RPMI8226 (cell line): ENCODE data around the gene CYP17A1.
"Not testable (repeated sequence)": the region's sequence is repeated elsewhere in the genome, so short reads cannot be mapped to it uniquely, and the experiment has no call there.

Source experiments
- DNase-seq: peaks from one replicate; pipeline ENCODE4 v3.0.0-alpha.2; 2015

The CYP17A1 gene, protein sequence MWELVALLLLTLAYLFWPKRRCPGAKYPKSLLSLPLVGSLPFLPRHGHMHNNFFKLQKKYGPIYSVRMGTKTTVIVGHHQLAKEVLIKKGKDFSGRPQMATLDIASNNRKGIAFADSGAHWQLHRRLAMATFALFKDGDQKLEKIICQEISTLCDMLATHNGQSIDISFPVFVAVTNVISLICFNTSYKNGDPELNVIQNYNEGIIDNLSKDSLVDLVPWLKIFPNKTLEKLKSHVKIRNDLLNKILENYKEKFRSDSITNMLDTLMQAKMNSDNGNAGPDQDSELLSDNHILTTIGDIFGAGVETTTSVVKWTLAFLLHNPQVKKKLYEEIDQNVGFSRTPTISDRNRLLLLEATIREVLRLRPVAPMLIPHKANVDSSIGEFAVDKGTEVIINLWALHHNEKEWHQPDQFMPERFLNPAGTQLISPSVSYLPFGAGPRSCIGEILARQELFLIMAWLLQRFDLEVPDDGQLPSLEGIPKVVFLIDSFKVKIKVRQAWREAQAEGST

GRCh38 chr10:102837230-102837721, at the start of gene CYP17A1:
TSS of gene CYP17A1 (minus strand) at chr10:102837413. CDS start at chr10:102837361, 52 bp downstream.
- peak; percentile 49 for DNase-seq

DNA sequence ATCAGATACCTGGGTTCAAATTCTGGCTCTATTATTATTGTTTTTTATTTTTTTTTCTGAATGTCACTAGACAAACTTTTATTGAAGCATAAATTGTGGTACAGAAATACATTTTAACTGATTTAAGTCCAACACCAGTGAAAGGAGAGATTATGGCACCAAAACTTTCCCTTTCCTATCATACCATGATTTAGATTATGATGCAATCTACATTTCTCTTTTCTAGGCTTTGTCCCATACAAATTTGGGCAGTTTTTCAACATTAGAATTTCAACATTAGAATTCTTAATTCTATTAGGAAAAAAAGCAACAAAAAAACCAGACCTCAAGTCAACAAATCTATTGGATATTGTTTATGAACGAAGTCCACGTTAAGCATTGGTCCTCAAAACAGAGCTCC, 43.0 kb upstream of the CYP17A1 start:
- DNase-seq = no peak

DNA sequence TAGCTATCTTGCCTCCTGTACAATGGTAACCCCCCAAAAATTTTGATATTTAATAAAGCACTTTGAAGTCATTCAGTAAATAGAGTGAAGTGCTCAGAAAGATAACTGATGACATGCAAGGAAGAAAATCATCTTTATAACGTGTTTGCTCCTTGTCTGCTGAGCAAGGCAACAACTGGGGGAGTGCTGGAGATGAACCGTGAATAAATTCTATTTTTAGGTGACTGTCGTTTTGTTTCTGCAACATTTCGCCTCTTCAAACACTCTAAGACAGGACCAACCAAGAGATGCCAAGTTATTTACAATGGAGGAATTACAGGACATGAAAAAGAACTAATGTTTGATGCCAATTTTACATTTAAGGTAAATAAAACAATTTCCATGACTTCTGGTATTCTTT, 41.4 kb upstream of the CYP17A1 start:
- DNase-seq = no peak

- no peak for DNase-seq
Measured at GRCh38 chr10:102876747-102877153, 39.5 kb upstream of the CYP17A1 start.

GRCh38 chr10:102872163-102872562, 35.0 kb upstream of the CYP17A1 start:
- DNase-seq = no peak

- DNase-seq = no peak
Measured at GRCh38 chr10:102870221-102870620, 33.0 kb upstream of the CYP17A1 start.

DNA sequence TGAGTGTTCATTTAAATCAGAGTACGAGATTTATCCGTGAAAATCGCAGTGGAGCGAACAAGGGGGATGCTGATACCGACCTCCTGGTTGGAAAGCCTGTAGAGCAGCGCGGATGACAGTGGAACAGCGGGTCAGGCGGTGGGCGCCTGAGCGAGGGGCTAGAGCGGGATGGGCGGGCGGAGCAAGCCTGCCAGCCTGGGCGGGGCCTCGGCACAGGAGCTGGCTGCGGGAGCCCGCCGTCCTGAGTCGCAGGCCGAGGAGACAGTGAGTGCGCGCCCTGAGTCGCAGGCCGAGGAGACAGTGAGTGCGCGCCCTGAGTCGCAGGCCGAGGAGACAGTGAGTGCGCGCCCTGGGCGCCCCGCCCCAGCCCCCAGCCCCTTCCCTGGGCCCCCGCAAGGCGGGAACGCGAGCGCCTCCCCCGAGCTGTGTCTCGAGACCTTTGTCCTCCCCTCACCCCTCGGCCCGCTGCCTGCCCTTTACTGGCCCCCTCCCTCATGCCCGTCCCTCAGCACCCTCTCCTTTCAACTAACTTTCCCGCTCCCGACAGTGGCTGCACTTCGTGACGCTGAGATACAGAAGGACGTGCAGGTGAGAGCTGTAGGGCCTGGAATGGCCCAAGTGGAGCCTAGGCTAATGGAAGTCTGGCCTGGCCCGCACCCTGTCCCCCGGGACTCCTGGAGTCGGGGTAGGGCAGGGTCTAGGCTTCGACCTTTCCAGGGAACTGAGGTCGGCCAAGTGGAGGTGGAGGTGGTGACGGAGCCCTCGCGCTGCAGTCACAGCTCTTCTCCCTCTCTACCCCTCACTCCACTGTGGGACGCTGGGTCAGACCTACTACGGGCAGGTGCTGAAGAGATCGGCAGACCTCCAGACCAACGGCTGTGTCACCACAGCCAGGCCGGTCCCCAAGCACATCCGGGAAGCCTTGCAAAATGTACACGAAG, 32.3 kb upstream of the CYP17A1 start, which contains the start of gene AS3MT:
TSS of gene AS3MT (plus strand) at position 213 of the 941 bp plus-strand sequence. CDS start at position 336, 123 bp downstream.
- no peak for DNase-seq

GRCh38 chr10:102868911-102869257, 31.7 kb upstream of the CYP17A1 start:
- no peak for DNase-seq

- DNase-seq = no peak
Measured at GRCh38 chr10:102865620-102866019, 28.4 kb upstream of the CYP17A1 start.

- DNase-seq = no peak
Measured at GRCh38 chr10:102863660-102864059, 26.4 kb upstream of the CYP17A1 start.

GRCh38 chr10:102859911-102860310, 22.7 kb upstream of the CYP17A1 start:
- DNase-seq = no peak

- DNase-seq = no peak
Measured at GRCh38 chr10:102856758-102857424, 19.7 kb upstream of the CYP17A1 start.

DNA sequence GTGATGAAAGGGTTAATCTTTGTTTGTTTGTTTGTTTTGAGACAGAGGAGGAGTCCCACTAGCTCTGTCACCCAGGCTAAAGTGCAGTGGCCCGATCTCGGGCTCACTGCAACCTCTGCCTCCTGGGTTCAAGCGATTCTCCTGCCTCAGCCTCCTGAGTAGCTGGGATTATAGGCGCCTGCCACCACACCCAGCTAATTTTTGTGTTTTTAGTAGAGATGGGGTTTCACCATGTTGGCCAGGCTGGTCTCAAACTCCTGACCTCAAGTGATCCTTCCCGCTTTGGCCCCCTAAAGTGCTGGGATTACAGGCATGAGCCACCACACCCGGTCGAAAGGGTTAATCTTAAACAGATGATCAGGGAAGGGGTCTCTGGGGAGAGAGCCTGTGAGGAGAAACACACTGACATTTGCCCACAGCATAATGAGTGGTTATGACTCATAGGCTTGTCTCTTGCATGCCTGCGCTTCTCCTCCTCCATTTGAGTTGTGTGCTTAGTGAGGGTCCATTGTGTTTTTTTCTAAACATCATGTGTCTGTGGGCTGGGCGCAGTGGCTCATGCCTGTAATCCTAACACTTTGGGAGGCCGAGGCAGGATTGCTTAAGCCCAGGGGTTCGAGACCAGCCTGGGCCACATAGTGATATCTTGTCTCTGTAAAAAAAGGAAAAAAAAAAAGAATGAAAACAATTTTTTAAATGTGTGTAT, 18.7 kb upstream of the CYP17A1 start:
- DNase-seq = not testable (repeated sequence)

DNA sequence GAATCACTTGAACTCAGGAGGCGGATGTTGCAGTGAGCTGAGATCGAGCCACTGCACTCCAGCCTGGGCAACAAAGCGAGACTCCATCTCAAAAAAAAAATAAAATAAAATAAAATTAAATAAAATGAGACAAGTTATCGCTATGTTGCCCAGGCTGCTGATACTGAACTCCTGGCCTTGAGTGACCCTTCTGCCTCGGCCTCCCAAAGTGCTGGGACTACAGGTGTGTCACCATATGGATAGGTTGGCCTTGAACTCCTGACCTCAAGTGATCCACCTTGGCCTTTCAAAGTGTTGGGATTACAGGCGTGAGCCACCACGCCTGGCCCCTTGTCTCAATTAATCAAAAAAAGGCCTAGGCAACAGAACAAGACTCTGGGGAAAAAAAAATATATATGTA, 16.0 kb upstream of the CYP17A1 start:
- DNase-seq = not testable (repeated sequence)

DNA sequence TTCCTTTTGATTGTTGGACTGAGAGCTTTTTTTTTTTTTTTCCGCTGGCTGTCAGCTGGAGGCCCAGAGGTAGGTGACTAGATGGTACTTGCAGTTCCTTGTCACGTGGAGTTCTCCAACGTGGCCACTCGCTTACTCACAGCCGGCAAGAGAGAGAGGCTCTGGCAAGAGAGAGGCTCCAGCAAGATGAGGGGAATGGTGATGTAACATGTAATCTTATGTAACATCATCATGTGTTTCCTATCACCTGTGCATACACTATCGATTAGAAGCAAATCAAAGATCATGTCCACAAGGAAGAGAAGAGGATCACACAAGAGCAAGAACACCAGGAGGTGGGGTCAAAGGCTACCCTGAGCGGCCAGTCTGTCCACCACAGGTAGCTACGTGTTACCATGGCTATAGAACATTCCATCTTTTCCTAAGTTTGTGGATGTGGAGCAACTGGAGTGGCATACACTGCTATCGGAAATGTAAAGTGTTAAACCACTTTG, 12.9 kb upstream of the CYP17A1 start:
- no peak for DNase-seq

- DNase-seq = no peak
Measured at GRCh38 chr10:102845352-102845902, 8.2 kb upstream of the CYP17A1 start.

DNA sequence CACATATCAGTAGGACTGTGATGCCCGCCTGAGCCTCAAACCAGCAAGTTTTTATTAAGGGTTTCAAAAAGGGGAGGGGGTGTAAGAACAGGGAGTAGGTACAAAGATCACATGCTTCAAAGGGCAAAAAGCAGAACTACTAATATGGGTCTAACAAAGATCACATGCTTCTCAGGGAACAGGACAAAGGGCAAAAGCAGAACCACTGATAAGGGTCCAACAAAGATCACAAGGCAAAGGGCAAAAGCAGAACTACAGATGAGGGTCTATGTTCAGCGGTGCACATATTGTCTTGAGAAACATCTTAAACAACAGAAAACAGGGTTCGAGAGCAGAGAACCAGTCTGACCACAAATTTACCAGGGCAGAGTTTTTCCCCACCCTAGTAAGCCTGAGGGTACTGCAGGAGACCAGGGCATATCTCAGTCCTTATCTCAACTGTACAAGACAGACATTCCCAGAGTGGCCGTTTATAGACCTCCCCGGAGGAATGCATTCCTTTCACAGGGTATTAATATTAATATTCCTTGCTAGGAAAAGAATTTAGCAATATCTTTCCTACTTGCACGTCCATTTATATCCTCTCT, 7.1 kb upstream of the CYP17A1 start:
- not testable (repeated sequence) for DNase-seq

DNA sequence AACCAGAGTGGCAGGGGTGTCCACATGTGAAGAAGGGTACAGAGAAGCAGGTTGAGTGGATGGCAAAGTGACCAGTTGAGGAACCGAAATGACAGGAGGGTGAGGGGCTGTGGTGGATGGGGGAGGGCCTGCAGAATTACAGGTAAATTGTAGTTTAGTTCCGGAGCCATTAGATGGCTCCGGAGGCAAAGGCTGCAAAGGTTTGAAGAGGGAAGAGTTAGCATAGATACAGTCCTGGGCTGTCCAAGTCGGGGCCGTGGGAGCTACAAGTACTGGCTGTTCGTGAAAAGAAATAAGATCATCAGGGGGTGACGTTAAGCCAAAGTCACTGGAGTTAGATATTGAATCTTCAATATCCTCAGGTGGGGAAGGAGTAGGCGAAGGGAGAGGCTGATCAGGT, 5.9 kb upstream of the CYP17A1 start:
- not testable (repeated sequence) for DNase-seq

GRCh38 chr10:102841827-102842345, 4.7 kb upstream of the CYP17A1 start:
- DNase-seq = no peak

DNA sequence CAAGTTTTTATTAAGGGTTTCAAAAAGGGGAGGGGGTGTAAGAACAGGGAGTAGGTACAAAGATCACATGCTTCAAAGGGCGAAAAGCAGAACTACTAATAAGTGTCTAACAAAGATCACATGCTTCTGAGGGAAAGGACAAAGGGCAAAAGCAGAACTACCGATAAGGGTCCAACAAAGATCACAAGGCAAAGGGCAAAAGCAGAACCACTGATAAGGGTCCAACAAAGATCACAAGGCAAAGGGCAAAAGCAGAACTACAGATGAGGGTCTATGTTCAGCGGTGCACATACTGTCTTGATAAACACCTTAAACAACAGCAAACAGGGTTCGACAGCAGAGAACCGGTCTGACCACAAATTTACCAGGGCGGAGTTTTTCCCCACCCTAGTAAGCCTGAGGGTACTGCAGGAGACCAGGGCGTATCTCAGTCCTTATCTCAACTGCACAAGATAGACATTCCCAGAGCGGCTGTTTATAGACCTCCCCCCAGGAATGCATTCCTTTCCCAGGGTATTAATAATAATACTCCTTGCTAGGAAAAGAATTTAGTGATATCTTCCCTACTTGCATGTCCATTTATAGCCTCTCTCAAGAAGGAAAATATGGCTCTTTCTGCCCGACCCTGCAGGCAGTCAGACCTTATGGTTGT, 1.2 kb upstream of the CYP17A1 start:
- DNase-seq = not testable (repeated sequence)
